ENCODE measurements around the gene PCGF5.
"Not testable (repeated sequence)": the region's sequence is repeated elsewhere in the genome, so short reads cannot be mapped to it uniquely, and the experiment has no call there.

PCGF5 gene

DNA sequence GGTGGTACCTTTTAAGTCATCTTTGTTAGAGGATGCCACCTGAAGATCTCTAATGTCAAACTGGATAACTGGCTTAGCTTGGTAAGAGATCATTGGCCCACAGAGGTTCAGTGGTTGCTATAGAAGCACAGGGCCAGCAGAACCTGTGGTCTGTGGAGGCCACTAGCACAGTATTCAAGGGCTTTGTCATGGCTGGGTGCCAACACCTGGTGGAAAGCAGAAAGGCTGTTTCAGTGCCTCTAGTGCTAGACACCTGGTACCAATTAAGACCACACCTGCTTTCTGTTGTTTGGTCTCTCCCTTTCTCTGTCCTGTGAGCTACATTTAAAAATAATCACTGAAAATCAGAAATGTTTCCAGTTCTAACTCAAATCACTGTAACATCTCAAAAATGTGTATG, 10.0 kb upstream of the PCGF5 start:
- DNase-seq, result no peak

- DNase-seq, result no peak
Observed at GRCh38 chr10:91211675-91212074, 8.8 kb upstream of the PCGF5 start.

GRCh38 chr10:91214911-91215310, 5.6 kb upstream of the PCGF5 start:
- DNase-seq, result no peak

DNA sequence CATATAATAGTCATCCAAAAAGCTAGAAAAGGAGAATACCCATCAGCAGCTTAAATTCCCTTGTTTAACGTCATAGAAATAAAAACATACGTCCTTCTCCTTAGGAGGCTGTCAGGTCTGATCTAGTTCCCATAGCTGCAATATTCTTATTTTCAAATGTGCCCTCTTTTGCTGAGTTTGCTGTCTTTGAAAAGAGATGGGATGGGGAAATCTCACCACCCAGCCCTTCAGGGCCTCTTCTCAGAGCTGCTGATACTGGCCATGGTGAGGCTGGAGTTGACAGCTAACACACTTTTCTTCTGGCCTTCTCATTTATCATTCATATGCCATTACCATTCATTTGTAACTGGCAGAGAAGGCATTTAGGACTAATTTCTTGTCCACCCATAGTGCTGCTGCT, 5.1 kb upstream of the PCGF5 start:
- DNase-seq, result no peak

- no peak for DNase-seq
Observed at GRCh38 chr10:91219371-91220193, 881 bp upstream of the PCGF5 start.

GRCh38 chr10:91220954-91221675, 652 bp downstream of the PCGF5 start:
- DNase-seq, result peak; percentile 52

DNA sequence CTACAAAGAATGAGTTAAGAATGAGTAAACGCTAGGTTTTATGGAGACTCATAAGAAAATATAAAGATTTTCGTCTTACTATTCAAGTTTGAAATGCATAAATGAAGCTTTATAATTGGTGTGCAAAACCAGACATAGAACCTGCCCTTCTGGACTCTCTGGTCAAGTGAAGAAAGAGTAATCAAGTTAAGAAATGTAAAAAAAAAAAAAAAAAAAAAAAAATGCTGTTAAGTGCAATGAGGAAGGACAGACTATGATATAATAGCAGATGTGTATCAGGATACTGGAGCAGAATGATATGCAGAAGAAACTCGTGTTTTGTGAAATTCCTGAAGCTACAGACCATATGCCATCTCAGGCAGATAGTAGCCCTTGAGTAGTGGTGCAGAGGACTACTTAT, 5.6 kb downstream of the PCGF5 start:
- DNase-seq, result peak; percentile 13

DNA sequence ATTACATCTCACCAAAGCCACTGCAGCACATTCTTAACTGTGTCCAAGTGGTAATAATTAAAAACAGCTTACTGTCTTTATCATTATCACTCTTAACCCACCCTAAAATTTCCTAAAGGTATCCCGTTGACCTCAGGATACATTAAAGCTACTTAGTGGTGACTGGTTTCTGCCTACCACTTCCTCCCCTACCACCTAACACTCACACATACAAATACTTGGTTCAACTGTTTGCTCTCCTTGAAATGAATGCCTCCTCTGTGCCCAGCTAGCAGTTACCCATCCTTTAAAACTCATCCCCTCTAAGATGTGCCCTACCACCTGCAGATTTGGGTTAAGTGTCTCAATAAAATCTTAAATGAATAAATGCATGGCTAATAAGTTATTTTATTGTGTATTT, 7.1 kb downstream of the PCGF5 start:
- DNase-seq, result no peak

- no peak for DNase-seq
Observed at GRCh38 chr10:91229683-91230082, 9.2 kb downstream of the PCGF5 start.

DNA sequence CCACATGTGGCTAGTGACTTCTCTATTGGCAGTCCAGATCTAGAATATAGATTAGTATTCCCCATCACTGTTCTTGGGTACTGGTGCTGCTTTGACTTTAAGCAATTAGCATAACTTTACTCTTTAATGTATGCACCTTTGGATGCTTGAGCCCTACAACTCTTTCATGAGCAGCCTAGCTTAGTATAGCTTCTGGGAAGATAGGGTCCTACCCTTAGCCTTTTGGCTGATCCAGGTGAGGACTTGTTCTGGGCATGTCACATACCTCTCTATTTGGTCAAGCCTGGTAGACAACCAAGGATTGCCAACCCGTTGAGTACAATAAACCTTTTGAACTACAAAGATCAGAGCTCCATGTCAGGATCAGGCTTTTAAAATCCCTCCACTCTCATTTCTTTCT, 17.7 kb downstream of the PCGF5 start:
- no peak for DNase-seq

GRCh38 chr10:91239789-91240188, 19.3 kb downstream of the PCGF5 start:
- no peak for DNase-seq

DNA sequence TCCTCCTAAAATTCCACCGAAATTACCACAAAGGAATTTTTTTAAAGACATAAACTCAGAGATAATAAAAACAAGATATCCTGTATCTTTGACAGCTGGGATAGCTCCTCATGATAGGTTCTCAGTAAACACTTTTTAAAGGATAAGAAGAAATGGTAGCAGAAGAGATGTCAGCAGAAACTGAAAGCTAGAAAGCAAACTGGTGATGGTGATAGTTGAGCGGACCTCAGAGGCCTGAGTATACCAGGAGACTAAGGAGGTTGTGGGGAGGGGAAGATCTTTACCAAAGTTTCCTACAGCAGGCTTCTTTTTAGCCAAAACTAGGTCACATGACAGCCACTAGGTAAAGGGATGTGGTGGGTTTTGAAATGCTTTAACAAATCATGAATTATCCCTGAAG, 22.5 kb downstream of the PCGF5 start:
- no peak for DNase-seq

GRCh38 chr10:91247360-91248111, 27.1 kb downstream of the PCGF5 start:
- DNase-seq, result peak; percentile 27

DNA sequence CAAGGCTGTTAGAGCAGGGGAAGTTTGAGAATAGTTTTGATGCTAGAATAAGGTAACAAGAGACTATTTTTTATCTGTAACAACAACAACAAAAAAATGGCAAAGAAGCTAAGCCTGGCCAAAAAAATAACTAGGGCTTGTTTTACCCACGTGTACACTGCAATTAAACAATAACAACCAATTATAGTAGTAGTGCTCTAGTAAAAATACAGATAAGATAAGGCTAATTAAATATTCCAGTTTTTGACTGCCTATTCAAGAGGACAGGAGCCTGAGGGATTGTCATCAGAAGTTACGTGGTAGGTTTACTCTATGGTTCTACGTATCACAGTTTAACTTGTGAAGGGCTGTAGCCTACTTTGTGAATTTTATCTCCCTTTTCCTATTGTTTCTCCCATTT, 29.2 kb downstream of the PCGF5 start:
- no peak for DNase-seq

- no peak for DNase-seq
Observed at GRCh38 chr10:91250341-91250740, 29.9 kb downstream of the PCGF5 start.

DNA sequence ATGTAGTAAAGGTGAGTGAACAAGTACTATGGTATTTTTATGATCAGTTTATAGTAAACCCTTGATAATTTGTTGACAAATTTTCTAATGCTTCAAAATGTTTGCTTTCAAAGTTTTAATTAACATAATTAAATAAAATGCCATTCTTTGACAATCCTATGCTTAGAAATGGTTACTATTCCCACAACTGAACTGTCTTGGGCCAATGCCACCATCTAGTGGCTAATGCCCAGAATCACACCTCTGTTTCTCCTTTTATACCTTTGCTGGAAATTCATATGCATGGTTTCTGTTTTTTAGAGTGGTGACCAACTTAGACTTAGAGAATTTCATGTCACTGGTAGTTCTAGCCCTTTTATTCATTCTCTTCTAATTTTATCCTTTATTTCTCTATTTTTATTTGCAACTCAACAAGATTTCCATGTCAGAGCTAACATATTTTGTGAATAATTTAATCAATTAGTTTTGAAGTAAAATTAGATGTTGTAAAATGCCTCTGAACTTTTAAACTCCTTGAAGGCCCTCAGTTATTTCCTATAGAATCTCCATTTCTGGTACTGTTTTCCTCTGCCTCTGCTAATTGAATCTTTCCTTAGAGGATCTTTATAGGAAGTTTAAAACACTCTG, 31.1 kb downstream of the PCGF5 start:
- DNase-seq, result peak; percentile 88

- no peak for DNase-seq
Observed at GRCh38 chr10:91253300-91253699, 32.8 kb downstream of the PCGF5 start.

DNA sequence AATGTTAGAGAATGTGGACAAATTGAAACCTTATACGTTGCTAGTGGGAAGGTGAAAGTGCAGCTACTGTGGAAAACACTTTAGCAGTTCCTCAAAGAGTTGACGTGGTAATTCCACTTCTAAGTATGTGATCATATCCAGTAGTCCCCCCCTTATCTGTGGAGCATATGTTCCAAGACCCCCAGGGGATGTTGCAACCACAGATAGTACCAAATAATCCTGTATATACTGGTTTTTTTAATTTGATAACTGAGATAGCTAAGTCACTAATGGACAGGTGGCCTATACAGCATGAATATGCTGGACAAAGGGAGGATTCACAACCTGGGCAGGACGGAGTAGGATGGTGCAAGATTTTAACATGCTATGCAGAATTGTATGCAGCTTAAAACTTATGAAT, 36.8 kb downstream of the PCGF5 start:
- no peak for DNase-seq

DNA sequence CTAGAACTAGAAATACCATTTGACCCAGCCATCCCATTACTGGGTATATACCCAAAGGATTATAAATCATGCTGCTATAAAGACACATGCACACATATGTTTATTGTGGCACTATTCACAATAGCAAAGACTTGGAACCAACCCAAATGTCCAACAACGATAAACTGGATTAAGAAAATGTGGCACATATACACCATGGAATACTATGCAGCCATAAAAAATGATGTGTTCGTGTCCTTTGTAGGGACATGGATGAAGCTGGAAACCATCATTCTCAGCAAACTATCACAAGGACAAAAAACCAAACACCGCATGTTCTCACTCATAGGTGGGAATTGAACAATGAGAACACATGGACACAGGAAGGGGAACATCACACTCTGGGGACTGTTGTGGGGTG, 40.0 kb downstream of the PCGF5 start:
- DNase-seq, result not testable (repeated sequence)

DNA sequence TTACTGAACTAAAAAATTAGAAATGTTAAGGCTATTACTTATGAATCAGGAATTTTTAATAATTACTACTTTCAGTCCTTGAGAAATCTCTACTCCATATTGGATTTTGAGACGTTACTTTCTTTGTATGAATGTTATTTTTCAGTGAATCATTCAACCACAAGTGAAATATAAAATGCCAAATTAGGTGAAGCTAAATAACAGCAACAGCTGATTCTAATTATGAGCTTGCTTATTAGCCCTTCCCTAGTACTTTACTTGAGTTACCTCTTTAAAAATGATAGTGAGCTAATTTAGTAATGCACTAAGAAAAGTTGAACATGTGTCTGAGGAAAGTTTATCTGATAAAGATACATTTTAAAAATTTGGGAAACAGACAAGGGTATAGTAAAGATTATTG, 51.4 kb downstream of the PCGF5 start:
- DNase-seq, result no peak

DNA sequence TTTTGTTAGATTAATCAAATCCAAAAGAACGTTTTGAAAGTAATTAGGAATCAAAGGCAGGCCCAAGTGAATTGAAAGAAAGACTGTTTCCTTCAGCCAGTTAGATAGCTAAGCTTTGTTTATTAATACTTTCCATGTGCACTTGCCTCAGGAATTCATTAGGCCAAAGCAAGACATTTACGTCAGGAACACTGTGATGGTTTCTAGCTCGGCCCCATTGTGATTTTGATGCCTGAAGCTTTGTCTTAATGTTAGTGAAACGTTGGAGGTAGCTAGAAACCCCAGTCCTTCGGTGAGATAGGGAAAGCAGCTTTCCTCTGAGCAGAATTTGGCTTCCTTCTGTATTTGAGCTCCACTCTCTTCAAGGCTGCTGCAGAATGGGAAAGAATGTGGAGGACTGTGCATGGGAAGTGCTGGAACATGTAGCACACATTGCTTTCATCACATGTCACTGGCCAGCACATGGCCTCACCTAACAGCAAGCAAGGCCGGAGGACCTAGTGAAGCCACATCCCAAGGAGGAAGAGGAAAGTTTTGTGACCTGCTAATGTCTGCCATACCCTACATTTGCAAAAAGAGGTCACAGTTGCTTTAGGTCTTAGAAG, 64.1 kb downstream of the PCGF5 start:
- no peak for DNase-seq

- no peak for DNase-seq
Observed at GRCh38 chr10:91286572-91286971, 66.1 kb downstream of the PCGF5 start.

GRCh38 chr10:91287276-91287675, 66.8 kb downstream of the PCGF5 start:
- DNase-seq, result no peak
